Measurements from ENCODE around the gene CLEC4F.

DNA sequence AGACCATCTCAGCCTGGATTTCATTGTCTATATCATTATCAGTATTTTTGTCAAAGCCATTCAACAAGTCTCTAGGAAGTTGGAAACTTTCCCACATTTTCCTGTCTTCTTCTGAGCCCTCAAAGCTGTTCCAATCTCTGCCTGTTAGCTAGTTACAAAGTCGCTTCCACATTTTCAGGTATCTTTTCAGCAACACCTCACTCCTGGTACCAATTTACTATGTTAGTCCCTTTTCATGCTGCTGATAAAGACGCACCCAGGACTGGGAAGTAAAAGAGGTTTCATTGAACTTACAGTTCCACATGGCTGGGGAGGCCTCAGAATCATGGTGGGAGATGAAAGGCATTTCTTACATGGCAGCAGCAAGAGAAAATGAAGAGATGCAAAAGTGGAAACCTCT is 20.7 kb downstream of the CLEC4F start:
- TF ChIP-seq, protein P1, sequence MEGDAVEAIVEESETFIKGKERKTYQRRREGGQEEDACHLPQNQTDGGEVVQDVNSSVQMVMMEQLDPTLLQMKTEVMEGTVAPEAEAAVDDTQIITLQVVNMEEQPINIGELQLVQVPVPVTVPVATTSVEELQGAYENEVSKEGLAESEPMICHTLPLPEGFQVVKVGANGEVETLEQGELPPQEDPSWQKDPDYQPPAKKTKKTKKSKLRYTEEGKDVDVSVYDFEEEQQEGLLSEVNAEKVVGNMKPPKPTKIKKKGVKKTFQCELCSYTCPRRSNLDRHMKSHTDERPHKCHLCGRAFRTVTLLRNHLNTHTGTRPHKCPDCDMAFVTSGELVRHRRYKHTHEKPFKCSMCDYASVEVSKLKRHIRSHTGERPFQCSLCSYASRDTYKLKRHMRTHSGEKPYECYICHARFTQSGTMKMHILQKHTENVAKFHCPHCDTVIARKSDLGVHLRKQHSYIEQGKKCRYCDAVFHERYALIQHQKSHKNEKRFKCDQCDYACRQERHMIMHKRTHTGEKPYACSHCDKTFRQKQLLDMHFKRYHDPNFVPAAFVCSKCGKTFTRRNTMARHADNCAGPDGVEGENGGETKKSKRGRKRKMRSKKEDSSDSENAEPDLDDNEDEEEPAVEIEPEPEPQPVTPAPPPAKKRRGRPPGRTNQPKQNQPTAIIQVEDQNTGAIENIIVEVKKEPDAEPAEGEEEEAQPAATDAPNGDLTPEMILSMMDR (IDR thresholded peaks at IDR 0.05), result no peak
- TF ChIP-seq POLR2AphosphoS5 (IDR thresholded peaks at IDR 0.05), result no peak
